GM21381 (cell line): ENCODE data around the gene LYSMD4.

Experiments
- ATAC-seq: cut with Tn5 transposase; IDR thresholded peaks from one replicate; pipeline ENCODE4 v1.9.1; 2021; ENCODE audit warnings: mild to moderate bottlenecking, moderate library complexity; ENCODE audit not compliant: unreplicated experiment

LYSMD4 gene

GRCh38 chr15:99707473-99708270 is 25.6 kb downstream of the LYSMD4 start:
- ATAC-seq = peak; percentile 40

- ATAC-seq = no peak
Observed at GRCh38 chr15:99706557-99707303, 26.5 kb downstream of the LYSMD4 start.

GRCh38 chr15:99704444-99704838 is 28.8 kb downstream of the LYSMD4 start:
- peak; percentile 53 for ATAC-seq

GRCh38 chr15:99703603-99704443 is 29.4 kb downstream of the LYSMD4 start:
- peak; percentile 5 for ATAC-seq

GRCh38 chr15:99702895-99703602 is 30.2 kb downstream of the LYSMD4 start:
- ATAC-seq = no peak

- no peak for ATAC-seq
Observed at GRCh38 chr15:99696096-99696495, 37.1 kb downstream of the LYSMD4 start.

- no peak for ATAC-seq
Observed at GRCh38 chr15:99692825-99693224, 40.4 kb downstream of the LYSMD4 start.

GRCh38 chr15:99686290-99686689 is 46.9 kb downstream of the LYSMD4 start:
- ATAC-seq = no peak

GRCh38 chr15:99683000-99683670 is 50.1 kb downstream of the LYSMD4 start:
- no peak for ATAC-seq

- no peak for ATAC-seq
Observed at GRCh38 chr15:99682455-99682854, 50.8 kb downstream of the LYSMD4 start.

GRCh38 chr15:99681990-99682389 is 51.2 kb downstream of the LYSMD4 start:
- ATAC-seq = no peak

- ATAC-seq = no peak
Observed at GRCh38 chr15:99680276-99680675, 53.0 kb downstream of the LYSMD4 start.

- peak; percentile 75 for ATAC-seq
Observed at GRCh38 chr15:99677540-99678134, 55.6 kb downstream of the LYSMD4 start.
